HTR-8/SVneo (cell line): ENCODE data around the gene CCDC171.

Source experiments
- DNase-seq: peaks from one replicate; pipeline ENCODE4 v3.0.0; 2011; ENCODE audit warnings: low spot score, mixed read lengths; ENCODE audit not compliant: insufficient read length
- FAIRE-seq: peaks from 2 replicates; lab custom pipeline; 2011; peaks lifted over from hg19 to GRCh38; lab: Jason Lieb, UNC

CCDC171 gene

GRCh38 chr9:15846611-15847010 is 293.8 kb downstream of the CCDC171 start:
- no peak for FAIRE-seq

DNA sequence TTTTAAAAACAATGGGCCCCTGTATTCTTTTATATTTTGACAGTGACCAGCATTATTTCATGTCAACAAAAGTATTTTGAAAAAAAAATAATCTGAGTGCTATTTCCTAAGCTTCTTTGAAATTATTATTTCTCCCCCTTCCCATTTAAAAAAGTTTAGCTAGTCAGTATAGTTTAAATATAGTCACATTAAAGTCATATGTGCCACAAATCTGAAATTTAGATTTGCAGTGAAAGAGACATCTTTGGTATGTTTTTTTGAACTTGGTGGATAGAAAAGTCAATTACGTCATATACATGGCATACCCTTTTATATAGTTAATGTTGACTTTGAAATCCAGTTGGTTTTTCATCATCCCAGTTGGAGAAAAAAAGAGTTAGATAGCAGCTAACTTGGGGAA is 297.0 kb downstream of the CCDC171 start:
- no peak for DNase-seq
- FAIRE-seq: no peak

More at GRCh38 chr9:15846611-15847010, 293.8 kb downstream of the CCDC171 start:
- no peak for DNase-seq

- DNase-seq: no peak
- no peak for FAIRE-seq
Measured at GRCh38 chr9:15851766-15852165, 298.9 kb downstream of the CCDC171 start.

DNA sequence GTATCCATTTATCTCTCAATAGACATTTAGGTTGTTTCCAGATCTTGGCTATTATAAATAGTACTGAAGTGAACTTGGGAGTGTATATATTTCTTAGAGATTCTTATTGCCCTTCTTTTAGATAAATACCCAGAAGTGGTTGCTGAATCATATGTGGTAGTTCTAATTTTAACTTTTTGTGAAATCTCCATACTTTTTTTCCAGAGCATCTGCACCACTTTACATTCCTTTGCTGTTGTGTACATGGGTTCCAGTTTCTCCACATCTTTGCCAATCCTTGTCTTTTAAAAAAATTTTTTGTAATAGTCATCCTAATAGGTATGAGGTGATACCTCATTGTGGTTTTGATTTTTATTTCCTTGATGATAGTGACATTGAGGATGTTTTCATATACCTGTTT is 303.7 kb downstream of the CCDC171 start:
- no peak for FAIRE-seq

GRCh38 chr9:15867334-15867733 is 314.5 kb downstream of the CCDC171 start:
- FAIRE-seq (no peak), DNase-seq (no peak)

More for the DNA sequence above, 303.7 kb downstream of the CCDC171 start:
- no peak for DNase-seq

DNA sequence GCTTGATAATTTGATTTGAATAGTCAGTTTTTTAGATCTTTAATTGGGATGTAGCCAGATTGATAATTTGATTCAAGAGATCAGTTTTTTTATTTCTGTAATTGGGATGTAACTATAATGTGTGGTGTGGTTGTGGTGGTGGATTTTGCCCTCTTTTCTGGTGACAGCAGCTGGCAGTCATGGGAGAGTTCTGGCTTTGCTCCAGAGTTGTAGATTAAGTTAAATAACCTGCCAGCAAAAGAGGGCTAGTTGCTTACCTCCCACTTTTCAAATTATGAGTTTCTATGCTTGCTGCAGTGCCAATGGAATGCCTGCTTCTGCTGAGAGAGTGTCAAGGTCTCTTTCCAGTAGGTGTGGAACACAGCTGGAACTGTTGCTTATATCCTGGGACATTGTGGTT is 315.1 kb downstream of the CCDC171 start:
- no peak for FAIRE-seq

GRCh38 chr9:15873573-15874177 is 320.8 kb downstream of the CCDC171 start:
- peak; percentile 8 for DNase-seq
- no peak for FAIRE-seq

More for the DNA sequence above, 315.1 kb downstream of the CCDC171 start:
- no peak for DNase-seq

GRCh38 chr9:15882328-15882727 is 329.5 kb downstream of the CCDC171 start:
- no peak for FAIRE-seq

GRCh38 chr9:15882883-15883282 is 330.0 kb downstream of the CCDC171 start:
- DNase-seq: no peak

More at GRCh38 chr9:15882328-15882727, 329.5 kb downstream of the CCDC171 start:
- DNase-seq: no peak

DNA sequence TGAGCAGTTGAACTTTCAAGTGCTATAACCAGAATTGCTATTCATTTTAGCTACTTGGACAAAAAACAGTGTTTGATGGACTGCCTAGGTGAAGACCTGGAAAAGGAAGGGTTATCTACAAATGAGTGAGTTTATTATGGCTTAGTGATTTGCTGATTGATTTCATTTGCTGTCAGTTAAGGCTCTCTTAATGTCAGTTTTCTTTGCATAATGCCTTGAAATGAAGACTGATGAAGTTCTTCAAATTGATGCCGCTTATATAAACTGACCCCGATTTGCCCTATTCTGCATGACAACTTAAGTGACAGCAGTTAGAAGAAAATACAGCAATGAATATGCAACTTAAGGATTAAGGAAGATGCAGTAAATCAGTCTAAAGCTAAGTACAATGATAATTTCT is 332.6 kb downstream of the CCDC171 start:
- DNase-seq: no peak
- no peak for FAIRE-seq

More at GRCh38 chr9:15882883-15883282, 330.0 kb downstream of the CCDC171 start:
- no peak for FAIRE-seq

DNA sequence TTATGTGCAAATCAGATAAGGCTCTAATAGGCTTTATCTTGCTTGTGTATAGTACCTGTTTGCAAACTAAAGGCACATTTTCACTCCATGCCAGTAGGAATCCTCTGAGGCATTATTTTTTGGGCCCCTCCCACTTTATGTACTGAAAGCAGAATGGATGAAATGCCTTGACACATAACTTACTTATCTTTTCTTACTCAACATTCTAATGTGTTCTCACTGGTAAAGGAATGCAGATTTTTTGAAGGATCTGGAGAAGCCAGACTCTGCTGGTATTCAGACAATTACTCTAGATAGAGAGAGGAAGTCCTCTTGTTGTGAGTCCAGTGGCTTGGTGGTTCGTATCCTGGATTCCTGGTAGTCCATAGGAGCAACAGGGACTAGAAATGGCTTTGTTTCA is 336.7 kb downstream of the CCDC171 start:
- FAIRE-seq (no peak), DNase-seq (no peak)

DNA sequence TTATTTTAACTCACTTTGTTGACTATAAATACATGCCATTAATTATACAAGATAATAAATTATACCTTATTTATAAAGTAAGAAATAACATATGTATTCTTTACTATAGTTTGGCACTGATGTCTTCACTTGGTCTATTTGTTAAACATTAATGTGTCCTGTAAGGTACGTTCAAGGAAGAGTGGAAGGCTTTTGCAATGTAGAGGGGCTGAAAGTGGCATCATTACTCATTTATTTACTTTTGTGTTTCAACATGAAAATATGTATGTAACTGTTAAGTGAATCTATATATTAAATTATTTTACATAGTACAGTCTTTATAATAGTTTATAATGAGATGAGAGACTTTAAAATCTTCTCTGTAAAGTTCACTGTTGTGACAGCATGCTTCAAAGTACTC is 348.7 kb downstream of the CCDC171 start:
- DNase-seq (no peak), FAIRE-seq (no peak)

GRCh38 chr9:15909297-15909696 is 356.5 kb downstream of the CCDC171 start:
- FAIRE-seq (no peak), DNase-seq (no peak)

- FAIRE-seq (no peak), DNase-seq (no peak)
Measured at GRCh38 chr9:15915711-15916110, 362.9 kb downstream of the CCDC171 start.

DNA sequence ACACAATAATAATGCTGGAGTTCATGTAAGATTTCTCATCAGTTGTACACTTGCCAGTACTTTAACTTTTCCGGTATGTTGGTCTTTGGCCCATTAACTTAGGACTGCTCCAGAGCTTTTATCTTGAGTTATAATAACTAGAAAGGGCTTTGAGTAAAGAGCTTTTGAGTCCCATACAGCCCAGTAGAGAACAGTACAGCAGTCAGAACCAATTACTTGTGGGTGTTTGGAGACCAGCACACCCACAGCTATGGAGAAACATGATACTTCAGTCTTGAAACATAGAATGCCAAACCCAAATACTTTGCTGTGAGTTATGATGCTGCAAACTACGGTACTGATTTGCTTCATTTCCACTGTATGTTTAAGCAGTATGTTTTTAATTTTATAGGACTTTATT is 374.3 kb downstream of the CCDC171 start:
- DNase-seq: no peak
- FAIRE-seq: no peak

GRCh38 chr9:15935661-15936305 is 382.9 kb downstream of the CCDC171 start:
- FAIRE-seq (no peak), DNase-seq (no peak)

- DNase-seq: no peak
- FAIRE-seq: no peak
Measured at GRCh38 chr9:15936306-15936921, 383.6 kb downstream of the CCDC171 start.

- no peak for FAIRE-seq
- DNase-seq: no peak
Measured at GRCh38 chr9:15942831-15943424, 390.1 kb downstream of the CCDC171 start.

- no peak for DNase-seq
- no peak for FAIRE-seq
Measured at GRCh38 chr9:15944341-15944740, 391.5 kb downstream of the CCDC171 start.

DNA sequence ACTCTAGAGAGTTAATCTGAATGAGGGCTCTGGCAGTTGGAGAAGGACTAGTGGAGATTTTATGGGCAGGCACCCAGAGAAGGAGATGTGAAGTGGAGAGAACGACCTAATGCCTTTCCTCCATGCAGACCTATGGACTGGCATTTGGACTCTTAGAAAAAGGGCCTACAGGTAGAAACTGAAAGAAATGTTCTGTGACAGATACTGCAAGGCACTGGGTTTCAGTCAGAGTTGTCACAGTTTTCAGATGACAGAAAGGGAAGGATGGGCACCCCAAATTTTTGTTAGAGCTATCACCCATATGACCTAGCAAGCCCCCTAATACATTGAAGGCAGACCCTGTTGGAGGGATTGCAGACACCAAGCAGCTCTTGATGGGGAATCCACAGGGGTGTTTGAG is 406.8 kb downstream of the CCDC171 start:
- no peak for FAIRE-seq
- DNase-seq: no peak

DNA sequence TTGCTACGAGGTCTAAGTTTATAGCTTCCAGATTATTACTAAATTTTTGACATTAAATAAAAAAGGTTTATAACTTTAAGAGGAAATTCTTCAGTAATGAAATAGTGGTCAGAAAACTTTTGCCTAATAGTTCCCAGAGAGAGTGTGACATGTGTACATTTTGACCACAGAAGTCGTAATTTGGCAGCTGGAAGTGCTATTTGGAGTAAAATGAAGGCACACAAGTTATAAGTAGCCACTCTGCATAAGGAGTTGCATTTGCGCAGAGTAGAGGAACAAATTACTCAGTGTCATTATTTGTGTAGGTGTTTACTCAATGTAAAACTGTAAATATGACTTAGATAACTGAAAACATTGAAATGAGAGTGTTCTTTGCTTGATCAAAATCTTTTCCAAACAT is 408.4 kb downstream of the CCDC171 start:
- DNase-seq: no peak
- FAIRE-seq: no peak
